OCI-LY3 (cell line): ENCODE data around the gene SPATA32.

Experiments
- H2AFZ ChIP-seq: fragments of 200-600, 300-600 bp; shearing (Covaris generic); 2 replicates; pipeline ENCODE4 v1.6.0; 2014; ENCODE audit warnings: antibody characterized with exemption, low read depth, low read length
- H3K27ac ChIP-seq: fragments of 200-600, 300-600 bp; sonication (generic); 2 replicates; pipeline ENCODE4 v1.5.1; 2014; ENCODE audit warnings: mild to moderate bottlenecking, low read length, moderate library complexity, mixed read lengths
- H3K27me3 ChIP-seq: fragments of 200-600, 300-600 bp; sonication (generic); 2 replicates; pipeline ENCODE4 v1.6.1; 2014; ENCODE audit warnings: low read depth, low read length, mixed read lengths
- H3K36me3 ChIP-seq: fragments of 200-600, 300-600 bp; sonication (generic); replicated peaks from 2 replicates; pipeline ENCODE3; 2014; ENCODE audit warnings: low read depth, low read length, mixed read lengths
- H3K4me1 ChIP-seq: fragments of 300-600, 200-600 bp; sonication (generic); 2 replicates; pipeline ENCODE4 v1.6.1; 2014; ENCODE audit warnings: low read length, mixed read lengths
- H3K4me2 ChIP-seq: fragments of 200-600, 300-600 bp; sonication (generic); 2 replicates; pipeline ENCODE4 v1.6.1; 2014; ENCODE audit warnings: low read length, mixed read lengths
- H3K4me3 ChIP-seq: fragments of 300-600, 200-600 bp; sonication (generic); 2 replicates; pipeline ENCODE4 v1.5.1; 2014; ENCODE audit warnings: antibody characterized with exemption, mild to moderate bottlenecking, low read length, moderate library complexity
- H3K79me2 ChIP-seq: fragments of 300-600, 200-600 bp; shearing (Covaris generic); 2 replicates; pipeline ENCODE4 v1.6.1; 2014; ENCODE audit warnings: mild to moderate bottlenecking, low read length, mixed read lengths
- H3K9ac ChIP-seq: fragments of 300-600, 200-600 bp; shearing (Covaris generic); 2 replicates; pipeline ENCODE4 v1.6.0; 2014; ENCODE audit warnings: mild to moderate bottlenecking, low read length, moderate library complexity
- H3K9me3 ChIP-seq: fragments of 200-600, 300-600 bp; shearing (Covaris generic); 2 replicates; pipeline ENCODE4 v1.6.1; 2014; ENCODE audit warnings: low read length, mixed read lengths; ENCODE audit not compliant: insufficient read depth
- H4K20me1 ChIP-seq: fragments of 200-600, 300-600 bp; sonication (generic); 2 replicates; pipeline ENCODE4 v1.6.1; 2016; ENCODE audit warnings: low read length, mixed read lengths; ENCODE audit not compliant: insufficient read depth
- EZH2phosphoT487 ChIP-seq: fragments of 200-600 bp; shearing (Covaris generic); IDR thresholded peaks from 2 replicates; pipeline ENCODE4 v1.6.1; 2018; ENCODE audit warnings: antibody characterized with exemption, mixed run types, low read depth
- TF ChIP-seq, protein P1 (sequence below): fragments of 200-600, 300-600 bp; sonication (generic); IDR thresholded peaks from 2 replicates; pipeline ENCODE4 v1.5.1; 2014; ENCODE audit warnings: antibody characterized with exemption, low read length, low read depth

Gene SPATA32

DNA sequence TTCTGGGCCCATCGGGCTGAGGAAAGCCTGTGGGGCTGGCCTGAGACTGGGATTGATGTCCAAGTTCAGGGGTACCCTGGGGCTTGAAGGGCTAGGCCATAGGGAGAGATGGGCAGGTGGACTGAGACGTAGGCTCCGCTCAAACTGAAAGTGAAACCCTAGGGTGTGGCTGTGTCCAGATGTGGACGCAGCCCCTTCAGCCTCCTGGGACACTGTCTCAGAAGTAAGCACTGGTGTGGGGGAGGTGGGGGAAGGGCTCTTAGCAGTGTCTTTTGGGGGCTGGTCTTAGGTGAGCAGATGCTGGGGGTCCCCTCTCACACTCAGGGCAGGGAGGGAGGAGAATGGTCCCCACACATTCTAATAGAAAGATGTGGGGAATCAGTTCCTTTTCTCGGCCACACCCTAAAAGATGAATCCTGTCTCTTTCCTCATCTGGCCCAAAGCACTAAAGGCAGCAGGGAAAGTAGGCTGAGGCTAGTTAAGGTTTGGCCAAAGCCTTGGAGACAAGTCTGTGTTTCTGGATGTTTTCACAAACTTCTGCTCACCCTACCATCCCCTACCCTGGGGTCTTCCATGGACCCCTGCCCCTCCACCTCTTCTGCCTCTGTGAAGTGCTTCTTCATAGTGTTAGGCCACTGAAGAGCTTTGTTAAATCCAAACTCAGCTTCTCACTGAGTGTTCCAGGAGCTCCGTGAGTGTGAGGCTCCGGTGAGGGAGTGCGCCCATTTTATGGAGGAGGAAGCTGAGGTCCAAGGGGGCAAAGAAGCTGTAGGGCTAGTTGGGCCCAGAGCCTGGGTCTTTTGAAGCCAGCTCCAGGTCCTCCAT is 34.6 kb downstream of the SPATA32 start:
- peaks cover 87% of the 10 kb centered on the region for H3K79me2 ChIP-seq

DNA sequence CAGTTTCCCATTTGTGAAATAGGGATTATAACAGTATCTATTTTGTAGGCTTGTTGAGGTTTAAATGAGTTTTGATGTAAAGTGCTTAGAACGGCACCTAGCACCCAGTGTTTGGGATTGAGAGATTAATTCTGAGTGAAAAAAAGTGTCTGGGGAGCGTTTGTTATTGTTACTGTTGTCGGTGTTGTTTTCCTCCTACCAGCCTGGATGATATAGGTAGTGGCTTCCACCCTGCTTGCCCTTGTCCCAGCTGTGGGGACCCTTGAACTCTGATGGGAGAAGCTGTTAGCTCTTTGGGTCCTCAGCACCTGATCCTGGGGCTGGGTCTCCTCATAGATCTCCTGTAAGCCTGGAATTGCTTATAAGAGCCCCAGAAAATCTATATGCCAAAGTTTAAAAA is 35.3 kb downstream of the SPATA32 start:
- Histone ChIP-seq H3K79me2 (peaks cover 92% of the 10 kb centered on the region), H3K36me3 (no peaks in the 10 kb centered on the region), H3K27me3 (no peaks in the 10 kb centered on the region), H3K27ac (peak overlapping the region; percentile 99), H3K9ac (peak overlapping the region; percentile 96), H2AFZ (no peak overlapping the region), H3K4me2 (peak overlapping the region; percentile 98), H4K20me1 (no peaks in the 10 kb centered on the region), H3K4me3 (peak overlapping the region; percentile 74), H3K4me1 (peaks cover 81% of the 10 kb centered on the region), H3K9me3 (no peaks in the 10 kb centered on the region)
- no peak for TF ChIP-seq EZH2phosphoT487
- TF ChIP-seq, protein P1, sequence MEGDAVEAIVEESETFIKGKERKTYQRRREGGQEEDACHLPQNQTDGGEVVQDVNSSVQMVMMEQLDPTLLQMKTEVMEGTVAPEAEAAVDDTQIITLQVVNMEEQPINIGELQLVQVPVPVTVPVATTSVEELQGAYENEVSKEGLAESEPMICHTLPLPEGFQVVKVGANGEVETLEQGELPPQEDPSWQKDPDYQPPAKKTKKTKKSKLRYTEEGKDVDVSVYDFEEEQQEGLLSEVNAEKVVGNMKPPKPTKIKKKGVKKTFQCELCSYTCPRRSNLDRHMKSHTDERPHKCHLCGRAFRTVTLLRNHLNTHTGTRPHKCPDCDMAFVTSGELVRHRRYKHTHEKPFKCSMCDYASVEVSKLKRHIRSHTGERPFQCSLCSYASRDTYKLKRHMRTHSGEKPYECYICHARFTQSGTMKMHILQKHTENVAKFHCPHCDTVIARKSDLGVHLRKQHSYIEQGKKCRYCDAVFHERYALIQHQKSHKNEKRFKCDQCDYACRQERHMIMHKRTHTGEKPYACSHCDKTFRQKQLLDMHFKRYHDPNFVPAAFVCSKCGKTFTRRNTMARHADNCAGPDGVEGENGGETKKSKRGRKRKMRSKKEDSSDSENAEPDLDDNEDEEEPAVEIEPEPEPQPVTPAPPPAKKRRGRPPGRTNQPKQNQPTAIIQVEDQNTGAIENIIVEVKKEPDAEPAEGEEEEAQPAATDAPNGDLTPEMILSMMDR: no peak

More for the DNA sequence above, 34.6 kb downstream of the SPATA32 start:
- TF ChIP-seq EZH2phosphoT487: no peak
- TF ChIP-seq, protein P1: no peak
- H3K4me2 ChIP-seq: peak overlapping the region; percentile 98
- no peaks in the 10 kb centered on the region for H3K27me3 ChIP-seq
- no peaks in the 10 kb centered on the region for H4K20me1 ChIP-seq
- H3K9ac ChIP-seq: peak overlapping the region; percentile 96
- H3K4me3 ChIP-seq: peak overlapping the region; percentile 74
- H3K4me1 ChIP-seq: peaks cover 81% of the 10 kb centered on the region
- peak overlapping the region; percentile 99 for H3K27ac ChIP-seq
- H2AFZ ChIP-seq: no peak overlapping the region
- no peaks in the 10 kb centered on the region for H3K9me3 ChIP-seq
- H3K36me3 ChIP-seq: no peaks in the 10 kb centered on the region

GRCh38 chr17:45225964-45226530 is 35.8 kb downstream of the SPATA32 start:
- Histone ChIP-seq H3K9me3 (no peaks in the 10 kb centered on the region), H3K4me2 (peak overlapping the region; percentile 99), H3K9ac (peak overlapping the region; percentile 100), H3K27me3 (no peaks in the 10 kb centered on the region), H3K79me2 (peaks cover 93% of the 10 kb centered on the region), H2AFZ (no peak overlapping the region), H3K4me3 (peak overlapping the region; percentile 100), H3K4me1 (peaks cover 77% of the 10 kb centered on the region), H4K20me1 (no peaks in the 10 kb centered on the region), H3K27ac (peak overlapping the region; percentile 99), H3K36me3 (no peaks in the 10 kb centered on the region)
- TF ChIP-seq, protein P1: no peak
- TF ChIP-seq EZH2phosphoT487: no peak

DNA sequence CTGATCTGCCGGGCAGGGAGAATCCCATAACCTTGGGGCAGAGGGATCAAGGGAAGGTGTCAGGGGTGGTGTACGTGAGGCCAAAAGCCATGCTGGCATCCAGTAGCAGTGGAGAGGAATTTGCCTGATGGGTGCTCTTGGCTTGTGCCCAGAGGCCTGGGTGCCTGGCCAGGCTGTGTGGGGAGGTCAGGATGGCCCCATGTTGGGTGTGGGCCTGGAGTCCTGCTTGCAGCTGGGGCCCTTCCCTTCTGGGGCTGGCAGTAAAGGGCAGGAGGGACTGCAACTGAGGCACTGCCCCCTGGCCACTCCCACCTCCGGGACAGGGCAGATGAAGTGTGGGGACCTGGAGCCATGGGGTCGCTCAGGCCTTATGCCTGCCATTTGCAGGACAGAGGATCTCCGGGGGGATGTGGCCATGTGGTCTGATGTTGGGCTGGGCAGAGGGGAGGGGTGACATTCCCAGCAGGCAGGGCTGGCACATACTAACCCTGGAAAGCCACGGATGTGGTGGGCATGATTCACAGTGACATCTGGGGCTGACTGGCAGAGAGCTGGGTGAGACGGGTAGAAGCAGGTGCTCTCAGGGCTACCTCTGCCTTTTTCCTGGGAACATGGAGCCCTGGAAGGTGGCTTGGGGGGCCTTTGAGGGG is 36.7 kb downstream of the SPATA32 start:
- peak overlapping the region; percentile 99 for H3K4me2 ChIP-seq
- H4K20me1 ChIP-seq: no peaks in the 10 kb centered on the region
- no peak overlapping the region for H2AFZ ChIP-seq
- H3K27me3 ChIP-seq: no peaks in the 10 kb centered on the region
- H3K9me3 ChIP-seq: no peaks in the 10 kb centered on the region
- no peak for TF ChIP-seq EZH2phosphoT487
- TF ChIP-seq, protein P1: no peak
- peak overlapping the region; percentile 100 for H3K9ac ChIP-seq
- peak overlapping the region; percentile 99 for H3K27ac ChIP-seq
- H3K4me3 ChIP-seq: peak overlapping the region; percentile 100
- peaks cover 88% of the 10 kb centered on the region for H3K79me2 ChIP-seq
- H3K36me3 ChIP-seq: no peaks in the 10 kb centered on the region
- H3K4me1 ChIP-seq: peaks cover 74% of the 10 kb centered on the region
